Stimulated activated CD4-positive, alpha-beta T cell treated with anti-CD3 and anti-CD28 coated beads, Interleukin-1b, Interleukin-23, amount 100 ng/mL, for 24 hours (primary cell): ENCODE data around the gene TFAM.

Experiments
- DNase-seq, 4 experiments: peaks; one replicate each; pipeline ENCODE4 v3.0.0-alpha.2; 2020; ENCODE audit warnings: low read depth in 4 of 4, low spot score in 1 of 4

TFAM gene

DNA sequence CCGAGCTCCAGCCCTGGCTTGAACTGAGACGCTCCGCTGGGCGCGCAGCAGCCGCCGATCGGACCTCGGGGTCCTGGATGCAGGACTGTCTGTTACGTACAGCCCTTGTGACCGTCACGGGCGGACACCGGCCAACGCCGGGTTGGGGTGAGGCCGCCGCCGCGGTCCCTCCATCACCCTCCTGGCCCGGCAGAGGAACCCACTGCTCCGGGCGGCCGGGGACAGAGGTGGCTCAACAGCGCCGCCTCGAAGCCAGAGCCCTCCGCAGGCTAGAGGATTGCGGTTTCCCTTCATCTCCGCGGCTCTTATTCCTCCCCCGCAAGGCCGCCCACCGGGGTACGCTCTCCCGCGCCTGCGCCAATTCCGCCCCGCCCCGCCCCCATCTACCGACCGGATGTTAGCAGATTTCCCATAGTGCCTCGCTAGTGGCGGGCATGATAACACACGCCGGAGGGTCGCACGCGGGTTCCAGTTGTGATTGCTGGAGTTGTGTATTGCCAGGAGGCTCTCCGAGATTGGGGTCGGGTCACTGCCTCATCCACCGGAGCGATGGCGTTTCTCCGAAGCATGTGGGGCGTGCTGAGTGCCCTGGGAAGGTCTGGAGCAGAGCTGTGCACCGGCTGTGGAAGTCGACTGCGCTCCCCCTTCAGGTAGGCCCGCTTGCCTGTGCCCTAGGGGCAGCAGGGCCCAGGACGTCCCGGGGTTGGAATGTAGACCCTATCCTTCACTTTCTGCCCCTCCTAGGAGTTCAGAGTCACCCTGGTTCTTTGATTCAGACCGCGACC lies at the start of gene TFAM:
Gene TFAM (plus strand): TSS at position 412 of the 785 bp plus-strand sequence. CDS start 138 bp downstream, at position 550.
- peak; percentile 94 to 99 (median 97) for DNase-seq

GRCh38 chr10:58336242-58336641 lies 49.0 kb upstream of the TFAM start:
- DNase-seq = no peak

DNA sequence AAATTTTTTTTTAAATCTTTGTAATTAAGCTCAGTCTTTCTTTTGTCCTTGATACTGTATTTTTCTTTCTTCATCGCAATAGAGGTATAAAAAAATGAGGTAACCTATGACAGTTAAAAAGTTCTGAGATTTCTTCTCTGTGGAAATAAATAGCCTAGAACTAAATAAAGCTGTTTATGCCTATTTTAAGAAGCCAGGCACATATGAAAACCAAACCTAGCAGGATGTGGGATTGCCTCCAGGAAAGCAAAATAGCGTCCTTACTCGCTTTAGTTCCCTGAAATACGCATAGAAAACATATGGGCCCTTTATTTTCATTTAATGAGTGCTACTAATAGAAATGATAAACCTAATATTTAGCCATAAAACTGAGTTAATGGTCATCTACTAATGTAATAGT lies 43.8 kb upstream of the TFAM start:
- no peak for DNase-seq

- no peak for DNase-seq
These were observed 43.3 kb upstream of the TFAM start for GRCh38 chr10:58341947-58342346.

DNA sequence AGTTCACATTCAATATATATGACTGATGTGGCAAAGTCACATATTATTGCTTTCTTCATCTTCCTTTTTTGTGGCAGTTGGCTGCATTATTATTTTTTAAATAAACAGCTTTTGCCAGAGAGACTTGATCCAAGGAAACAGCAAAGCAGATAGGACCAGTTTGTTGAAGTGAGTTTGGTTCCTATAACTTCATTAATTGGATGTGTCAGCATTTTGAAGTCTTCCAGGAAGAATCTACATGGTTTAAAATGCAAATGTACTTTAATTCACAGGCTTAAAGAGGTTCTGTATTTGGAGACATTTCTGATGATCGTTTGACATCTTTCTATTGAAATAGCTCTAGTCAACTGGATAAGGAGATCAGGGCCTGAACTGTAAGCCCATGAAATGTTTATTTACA lies 37.2 kb upstream of the TFAM start:
- DNase-seq = no peak

DNA sequence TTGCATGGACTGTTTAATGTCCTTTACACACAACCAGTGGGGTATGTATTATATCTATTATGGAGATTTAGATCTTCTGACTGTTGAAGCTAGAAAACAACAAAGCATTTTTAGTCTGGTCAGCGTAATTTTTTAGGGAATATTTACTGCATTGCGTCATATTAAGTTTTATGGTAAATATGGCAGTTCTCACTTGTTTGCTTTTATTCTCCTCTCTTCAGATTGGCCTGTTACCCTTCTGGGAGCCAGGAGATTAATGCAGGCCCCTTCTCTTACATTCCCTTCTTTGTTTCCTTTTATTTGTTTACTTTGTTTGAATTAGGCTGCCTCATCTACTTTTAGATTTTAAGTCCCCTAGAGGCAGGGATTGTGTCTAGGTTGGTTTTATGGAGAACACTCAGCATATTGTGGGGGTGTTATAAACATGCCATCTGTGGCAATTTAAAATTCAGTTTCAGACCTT lies 36.6 kb upstream of the TFAM start:
- DNase-seq = no peak

DNA sequence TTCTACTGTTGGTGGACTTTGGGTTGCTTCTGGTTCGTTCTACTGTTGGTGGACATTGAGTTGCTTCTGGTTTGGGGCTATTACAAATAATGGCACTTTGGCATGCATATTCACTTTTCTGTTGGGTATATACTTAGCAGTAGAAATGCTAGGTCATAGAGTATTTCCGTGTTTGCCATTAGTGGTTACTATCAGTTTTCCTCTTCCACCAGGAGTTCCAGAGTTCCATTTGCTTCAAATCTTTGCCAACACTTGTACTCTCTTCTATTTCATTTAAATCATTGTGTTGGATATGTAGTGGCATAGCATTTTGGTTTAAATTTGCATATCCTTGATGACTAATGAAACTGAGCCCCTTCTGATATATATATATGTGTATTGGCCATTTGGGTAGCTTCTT lies 35.2 kb upstream of the TFAM start:
- no peak for DNase-seq

- no peak for DNase-seq
These were observed 34.4 kb upstream of the TFAM start for GRCh38 chr10:58350619-58351323.

DNA sequence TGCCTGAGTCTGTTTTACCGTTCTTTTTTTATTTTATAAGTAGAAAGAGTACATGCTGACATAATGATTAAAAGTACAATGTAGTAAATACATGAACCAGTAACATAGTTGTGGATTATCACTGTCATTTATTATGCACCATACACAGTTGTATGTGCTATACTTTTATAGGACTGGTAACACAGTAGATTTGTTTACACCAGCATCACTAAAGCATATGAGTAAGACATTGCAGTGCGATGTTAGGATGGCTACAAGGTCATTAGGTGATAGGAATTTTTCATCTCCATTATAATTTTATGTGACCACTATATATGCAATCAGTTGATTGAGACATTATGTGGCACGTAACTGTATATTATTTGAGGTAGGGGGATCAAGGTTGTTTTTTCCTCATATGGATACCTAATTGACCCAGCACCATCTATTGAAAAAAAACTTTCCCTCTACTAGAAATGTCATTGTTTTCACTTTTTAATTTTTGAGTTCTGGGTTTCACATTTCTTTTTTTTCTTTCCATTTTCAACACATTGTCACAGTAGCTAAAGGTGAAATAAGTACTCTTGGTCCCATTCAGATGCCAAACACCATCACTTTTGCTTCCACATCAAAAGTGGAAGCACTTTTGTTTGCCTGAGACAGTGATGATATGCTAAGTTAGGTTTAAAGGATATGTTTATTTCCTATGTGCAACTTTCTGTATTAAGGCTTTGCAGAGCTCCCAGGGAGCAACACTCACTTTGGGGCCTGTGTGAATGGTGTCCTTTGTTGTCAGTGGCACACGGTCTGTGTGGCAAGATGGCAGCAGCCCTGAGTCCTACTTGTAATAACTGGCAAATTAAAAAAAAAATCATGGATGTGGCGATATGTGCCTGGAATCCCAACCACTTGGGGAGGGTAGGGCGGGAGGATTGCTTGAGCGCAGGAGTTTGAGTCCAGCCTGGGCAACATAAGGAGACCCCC lies 33.3 kb upstream of the TFAM start:
- no peak for DNase-seq

DNA sequence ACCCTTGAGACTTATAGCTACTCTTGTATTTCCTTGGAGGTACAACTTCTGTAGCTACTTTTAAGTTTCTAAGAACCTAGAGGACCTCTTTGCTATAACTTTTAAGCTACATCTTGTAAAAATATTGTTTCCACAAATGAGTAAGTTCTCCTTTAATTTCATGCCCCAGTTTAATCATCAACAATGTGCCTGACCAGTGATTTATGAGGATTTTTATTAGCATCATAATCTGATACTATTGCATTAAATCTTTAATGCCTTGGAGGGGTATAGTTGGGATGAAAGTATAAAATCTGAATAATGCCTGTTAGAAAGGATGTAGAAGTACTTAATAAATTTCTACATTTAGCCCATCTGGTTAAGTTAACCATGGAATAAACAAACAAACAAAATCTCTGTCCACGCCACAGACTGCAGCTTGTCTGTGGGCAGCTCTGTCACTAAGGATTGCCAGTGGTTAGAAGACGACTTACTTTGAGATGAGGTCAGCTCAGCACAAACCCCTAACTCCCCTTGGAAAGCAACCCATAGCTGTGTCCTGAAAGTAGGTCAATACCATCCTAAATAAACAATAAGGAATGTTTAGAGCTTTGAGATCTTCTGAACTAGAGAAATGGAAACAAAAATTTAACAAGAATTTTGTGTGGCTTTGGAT lies 32.1 kb upstream of the TFAM start:
- no peak for DNase-seq

GRCh38 chr10:58356756-58357155 lies 28.5 kb upstream of the TFAM start:
- DNase-seq = no peak

DNA sequence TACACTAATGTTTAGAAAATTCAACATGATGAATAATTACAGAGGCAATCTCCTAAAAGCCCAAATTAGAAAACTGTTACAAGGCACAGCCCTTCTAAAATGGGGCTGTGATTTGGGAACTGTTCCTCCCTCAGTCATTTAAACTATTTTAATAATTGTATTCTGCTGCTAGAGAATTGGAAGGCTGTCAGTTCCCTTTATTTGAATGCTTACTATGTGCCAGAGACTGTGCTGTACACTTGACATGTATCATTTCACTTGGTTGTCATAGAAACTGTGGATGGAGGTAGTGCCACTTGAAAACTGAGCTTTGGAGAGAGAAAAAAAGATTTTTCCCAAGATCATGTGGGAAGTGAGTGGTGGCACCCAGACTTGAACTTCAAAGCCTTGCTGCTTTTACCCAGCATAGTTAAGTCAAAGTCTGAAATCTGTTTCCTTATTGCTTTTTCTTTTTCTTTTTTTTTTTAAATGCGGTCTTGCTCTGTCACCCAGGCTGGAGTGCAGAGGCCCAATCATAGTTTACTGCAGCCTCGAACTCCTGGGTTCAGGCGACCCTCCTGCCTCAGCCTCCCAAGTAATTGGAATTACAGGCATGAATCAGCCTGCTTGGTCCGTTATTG lies 26.8 kb upstream of the TFAM start:
- no peak for DNase-seq

DNA sequence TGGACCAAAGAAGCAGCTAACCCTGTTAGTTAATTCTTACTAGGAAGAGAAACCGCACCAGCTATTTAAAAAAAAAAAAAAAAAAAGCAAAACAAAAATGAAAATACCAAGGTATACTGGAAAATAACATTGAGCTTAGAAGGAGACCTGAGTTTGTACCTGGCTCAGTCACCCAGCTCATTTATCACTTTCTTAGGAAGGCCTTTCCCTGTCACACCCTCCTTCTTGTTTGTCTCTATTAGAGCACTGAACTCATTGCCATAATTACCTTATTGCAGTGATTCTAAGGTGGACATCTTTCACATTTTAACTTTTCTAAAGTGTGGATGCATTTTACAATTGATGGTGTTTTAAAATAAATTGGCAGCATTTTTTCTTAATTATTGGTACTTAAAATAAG lies 26.3 kb upstream of the TFAM start:
- DNase-seq = no peak

DNA sequence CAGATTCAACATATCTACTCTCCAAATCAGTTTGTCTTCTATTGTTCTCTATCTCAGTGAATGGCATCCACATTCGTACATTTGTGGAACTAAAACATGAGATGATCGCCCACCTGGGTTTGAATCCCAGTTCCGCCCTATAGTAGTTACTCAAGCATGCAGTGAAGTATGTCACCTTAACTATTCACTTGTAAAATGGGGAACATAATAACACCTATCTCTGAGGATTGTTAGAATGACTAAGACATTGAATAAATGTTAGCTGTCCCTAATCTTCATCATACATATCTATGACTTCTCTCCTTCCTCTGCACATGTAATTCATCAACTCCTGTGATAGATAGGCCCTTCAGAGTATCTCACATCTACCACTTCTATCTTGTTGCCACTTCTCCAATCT lies 25.7 kb upstream of the TFAM start:
- no peak for DNase-seq

- no peak for DNase-seq
These were observed 24.7 kb upstream of the TFAM start for GRCh38 chr10:58360412-58361004.

- no peak for DNase-seq
These were observed 23.9 kb upstream of the TFAM start for GRCh38 chr10:58361353-58361752.

GRCh38 chr10:58362027-58362789 lies 23.0 kb upstream of the TFAM start:
- no peak for DNase-seq

GRCh38 chr10:58367069-58367468 lies 18.1 kb upstream of the TFAM start:
- no peak for DNase-seq

- DNase-seq = no peak
These were observed 13.7 kb upstream of the TFAM start for GRCh38 chr10:58371473-58371872.
